ENCODE data around the gene DOCK3.
"Not testable (repeated sequence)": the region's sequence is repeated elsewhere in the genome, so short reads cannot be mapped to it uniquely, and the experiment has no call there.

GRCh38 chr3:51186446-51186845, 511.7 kb downstream of the DOCK3 start:
- TF ChIP-seq CTCF, POLR2A, EP300, POLR2AphosphoS5 (IDR thresholded peaks at IDR 0.05): not testable (repeated sequence)
